ENCODE measurements around the gene ALPI. TPM values are rescaled to one million over a fixed set of nuclear protein-coding genes. Genes with fewer than 3 reads are reported as not detected.

Gene ALPI
- total and polyA plus RNA-seq, 12 donors = not detected

- Histone ChIP-seq H3K4me3 (no peak overlapping the region), H3K36me3 (no peaks in the 10 kb centered on the region), H3K27me3 (peaks cover 4 to 49% (median 38%) of the 10 kb centered on the region in 7 donors), H3K27ac (no peak overlapping the region), H3K4me1 (no peaks in the 10 kb centered on the region), H3K9me3 (no peaks in the 10 kb centered on the region)
- intact Hi-C loops (cut with DNase I) = no loop called here
- DNase-seq = no peak
- ATAC-seq = no peak
- WGBS, 2 donors = 86 to 87% methylated on average over 7 of the region's 7 CpGs
- no peak for TF ChIP-seq CTCF (IDR thresholded peaks at IDR 0.05)
These were observed 45.6 kb upstream of the ALPI start for GRCh38 chr2:232410238-232410900.

- 87 to 92% methylated on average over 6 of the region's 6 CpGs for WGBS, 2 donors
- Histone ChIP-seq H3K9me3 (no peaks in the 10 kb centered on the region), H3K4me3 (no peak overlapping the region), H3K27me3 (peaks cover 4 to 64% (median 55%) of the 10 kb centered on the region in 7 donors), H3K4me1 (no peaks in the 10 kb centered on the region), H3K36me3 (no peaks in the 10 kb centered on the region), H3K27ac (no peak overlapping the region)
- intact Hi-C loops (cut with DNase I) = no loop called here
- TF ChIP-seq CTCF (IDR thresholded peaks at IDR 0.05) = no peak
- ATAC-seq (no peak), DNase-seq (no peak)
These were observed 43.9 kb upstream of the ALPI start for GRCh38 chr2:232411901-232412629.

- intact Hi-C loops (cut with DNase I) = no loop called here
These were observed 43.0 kb upstream of the ALPI start for GRCh38 chr2:232412986-232413385.

More at GRCh38 chr2:232412986-232413385, 43.0 kb upstream of the ALPI start:
- no peak overlapping the region for H3K4me3 ChIP-seq
- no peak for DNase-seq
- H3K27ac ChIP-seq = no peak overlapping the region
- no peaks in the 10 kb centered on the region for H3K4me1 ChIP-seq
- WGBS, 2 donors = 49 to 59% methylated on average over 5 of the region's 5 CpGs
- H3K36me3 ChIP-seq = no peaks in the 10 kb centered on the region
- H3K27me3 ChIP-seq = peaks cover 4 to 73% (median 64%) of the 10 kb centered on the region in 7 donors
- TF ChIP-seq CTCF (IDR thresholded peaks at IDR 0.05) = no peak
- H3K9me3 ChIP-seq = no peaks in the 10 kb centered on the region
- ATAC-seq = no peak

Data from heart right ventricle (tissue), 16 donors.